ENCODE results near the gene FXYD5.

FXYD5 gene

GRCh38 chr19:35154525-35155406, at the start of gene FXYD5:
Gene FXYD5 (plus strand): TSS chr19:35154735. CDS start chr19:35155551, 816 bp downstream.
- DNase-seq: peak; percentile 86 to 87

GRCh38 chr19:35105047-35105410, 49.5 kb upstream of the FXYD5 start:
- DNase-seq: no peak

GRCh38 chr19:35105411-35106290, 48.9 kb upstream of the FXYD5 start:
- DNase-seq: no peak

- no peak for DNase-seq
Observed at GRCh38 chr19:35106291-35106583, 48.3 kb upstream of the FXYD5 start.

GRCh38 chr19:35106898-35107541, 47.5 kb upstream of the FXYD5 start:
- DNase-seq: no peak

GRCh38 chr19:35107545-35107944, 47.0 kb upstream of the FXYD5 start:
- no peak for DNase-seq

GRCh38 chr19:35108730-35109129, 45.8 kb upstream of the FXYD5 start:
- no peak for DNase-seq

GRCh38 chr19:35109395-35110112, 45.0 kb upstream of the FXYD5 start:
- no peak for DNase-seq

GRCh38 chr19:35110974-35111373, 43.6 kb upstream of the FXYD5 start:
- no peak for DNase-seq

- no peak for DNase-seq
Observed at GRCh38 chr19:35112995-35113688, 41.4 kb upstream of the FXYD5 start.

GRCh38 chr19:35114353-35115176, 40.0 kb upstream of the FXYD5 start:
- DNase-seq: peak; percentile 56 to 68

GRCh38 chr19:35115177-35115951, 39.2 kb upstream of the FXYD5 start, which contains the start of gene FXYD3:
Gene FXYD3 (plus strand): TSS chr19:35115823. CDS start chr19:35119377, 3,554 bp downstream.
- DNase-seq: no peak

- no peak for DNase-seq
Observed at GRCh38 chr19:35116072-35116801, 38.3 kb upstream of the FXYD5 start.

GRCh38 chr19:35117116-35117515, 37.4 kb upstream of the FXYD5 start:
- DNase-seq: no peak

GRCh38 chr19:35117799-35118198, 36.7 kb upstream of the FXYD5 start:
- no peak for DNase-seq

- no peak for DNase-seq
Observed at GRCh38 chr19:35118268-35119020, 36.1 kb upstream of the FXYD5 start.

- no peak for DNase-seq
Observed at GRCh38 chr19:35119091-35119490, 35.4 kb upstream of the FXYD5 start.

- no peak for DNase-seq
Observed at GRCh38 chr19:35119578-35120155, 34.9 kb upstream of the FXYD5 start.
